GM21717 (cell line): ENCODE results near the gene MAGEB2.
"Not testable (repeated sequence)": the region's sequence is repeated elsewhere in the genome, so short reads cannot be mapped to it uniquely, and the experiment has no call there.

ENCODE experiments used
- ATAC-seq: cut with Tn5 transposase; IDR thresholded peaks from one replicate; pipeline ENCODE4 v1.9.1; 2021; ENCODE audit warnings: mild to moderate bottlenecking, moderate library complexity; ENCODE audit not compliant: unreplicated experiment

Gene MAGEB2

GRCh38 chrX:30215357-30215843 is at the start of gene MAGEB2:
Gene MAGEB2 (plus strand): TSS chrX:30215563. CDS start chrX:30218581, 3,018 bp downstream.
- ATAC-seq = no peak

DNA sequence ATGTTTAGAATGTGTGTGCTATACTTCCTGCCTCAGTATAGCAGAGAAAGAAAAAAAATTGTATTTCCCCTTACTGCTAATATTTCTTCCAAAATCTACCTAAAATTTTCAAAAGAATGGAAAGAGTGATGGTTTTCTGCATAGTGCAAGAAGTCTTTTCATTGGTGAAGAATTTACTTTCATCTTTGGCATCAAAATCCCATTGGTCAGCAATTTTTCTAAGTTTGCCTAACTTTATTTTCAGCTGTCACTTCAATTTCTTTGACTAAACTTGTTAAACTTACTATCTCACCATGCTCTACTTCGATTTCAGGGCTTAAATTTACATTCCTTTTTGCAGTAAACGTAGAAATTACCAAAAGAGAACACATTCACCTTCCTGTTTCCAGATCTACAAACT is 44.5 kb upstream of the MAGEB2 start:
- no peak for ATAC-seq

DNA sequence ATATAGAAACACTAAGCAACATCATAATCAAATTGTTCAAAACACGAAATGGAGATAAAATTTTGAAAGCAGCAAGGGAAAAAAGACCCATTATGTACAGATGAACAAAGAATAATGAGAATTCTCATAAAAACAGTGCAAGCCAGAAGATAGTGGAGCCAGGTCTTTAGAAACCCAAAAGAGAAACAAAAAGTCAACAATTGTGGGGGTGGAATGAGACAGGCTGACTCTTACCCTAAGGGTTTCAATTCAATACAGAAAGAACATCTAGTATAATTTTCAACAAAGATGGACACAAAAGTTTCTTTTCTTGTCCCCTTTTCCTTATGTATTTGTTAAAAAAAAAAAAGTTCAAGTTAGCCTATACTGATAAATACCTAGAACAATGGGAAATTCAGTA is 34.0 kb upstream of the MAGEB2 start:
- peak; percentile 76 for ATAC-seq

- ATAC-seq = no peak
These were observed 31.8 kb upstream of the MAGEB2 start for GRCh38 chrX:30183554-30183953.

DNA sequence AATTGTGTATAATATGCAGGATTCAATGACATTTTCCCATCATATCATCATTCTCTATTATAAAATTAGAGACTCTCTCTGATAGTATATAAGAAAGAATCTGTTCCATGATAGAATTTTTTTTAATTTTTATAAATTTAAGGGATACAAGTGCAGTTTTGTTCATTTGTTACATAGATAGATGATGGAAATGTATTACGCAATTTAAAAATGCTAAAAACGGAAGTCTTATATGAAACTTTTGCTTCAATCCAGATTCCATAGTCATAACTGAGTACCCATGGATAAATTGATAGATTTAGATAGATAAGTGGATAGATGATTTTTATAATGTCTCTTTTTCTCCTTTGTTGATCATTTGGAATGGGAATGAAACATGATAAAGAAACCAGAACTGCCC is 24.9 kb upstream of the MAGEB2 start:
- ATAC-seq = no peak

- ATAC-seq = not testable (repeated sequence)
These were observed 21.5 kb upstream of the MAGEB2 start for GRCh38 chrX:30193910-30194309.

- ATAC-seq = no peak
These were observed 19.0 kb upstream of the MAGEB2 start for GRCh38 chrX:30196322-30196721.

- ATAC-seq = no peak
These were observed 3.2 kb upstream of the MAGEB2 start for GRCh38 chrX:30212172-30212571.

- ATAC-seq = no peak
These were observed 2.1 kb downstream of the MAGEB2 start for GRCh38 chrX:30217465-30217864.

DNA sequence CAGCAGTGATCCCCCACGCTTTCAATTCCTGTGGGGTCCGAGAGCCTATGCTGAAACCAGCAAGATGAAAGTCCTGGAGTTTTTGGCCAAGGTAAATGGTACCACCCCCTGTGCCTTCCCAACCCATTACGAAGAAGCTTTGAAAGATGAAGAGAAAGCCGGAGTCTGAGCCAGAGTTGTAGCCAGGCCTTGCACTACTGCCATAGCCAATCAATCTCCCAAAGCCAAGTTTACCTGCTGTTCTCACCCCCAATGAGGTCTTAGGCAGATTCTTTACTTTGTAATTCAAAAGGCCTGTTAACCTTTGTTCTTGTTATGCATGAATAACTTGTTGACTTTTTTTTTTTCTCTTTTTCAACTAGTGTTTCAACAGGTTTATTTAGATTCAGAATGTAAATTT is 4.0 kb downstream of the MAGEB2 start:
- ATAC-seq = no peak

- ATAC-seq = no peak
These were observed 5.3 kb downstream of the MAGEB2 start for GRCh38 chrX:30220661-30221060.

- no peak for ATAC-seq
These were observed 9.2 kb downstream of the MAGEB2 start for GRCh38 chrX:30224536-30224935.

GRCh38 chrX:30228526-30228925 is 13.2 kb downstream of the MAGEB2 start:
- ATAC-seq = no peak

DNA sequence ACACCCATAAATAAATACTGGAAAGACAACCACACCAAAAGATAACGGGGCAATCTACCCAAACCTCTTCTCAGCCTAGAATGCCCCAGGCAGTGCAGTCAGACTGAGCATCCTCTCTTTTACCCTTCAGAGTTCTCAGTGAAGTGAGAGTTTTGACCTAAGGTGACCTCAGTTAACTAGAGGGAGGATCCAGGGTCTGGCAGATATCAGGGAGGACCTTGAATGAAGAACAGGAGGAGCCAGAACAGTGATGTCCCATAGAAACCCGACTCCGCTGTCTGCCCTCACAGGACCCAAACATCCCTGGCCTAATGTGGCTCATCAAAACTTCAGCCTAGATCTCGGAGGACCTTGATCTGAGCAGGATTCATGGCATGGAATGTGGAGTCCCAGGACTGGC is 15.0 kb downstream of the MAGEB2 start, which contains the start of gene MAGEB3:
Gene MAGEB3, plus strand, starts transcription at position 263 of the 400 bp plus-strand sequence. CDS start 5,268 bp downstream, outside the sequence.
- ATAC-seq = no peak

DNA sequence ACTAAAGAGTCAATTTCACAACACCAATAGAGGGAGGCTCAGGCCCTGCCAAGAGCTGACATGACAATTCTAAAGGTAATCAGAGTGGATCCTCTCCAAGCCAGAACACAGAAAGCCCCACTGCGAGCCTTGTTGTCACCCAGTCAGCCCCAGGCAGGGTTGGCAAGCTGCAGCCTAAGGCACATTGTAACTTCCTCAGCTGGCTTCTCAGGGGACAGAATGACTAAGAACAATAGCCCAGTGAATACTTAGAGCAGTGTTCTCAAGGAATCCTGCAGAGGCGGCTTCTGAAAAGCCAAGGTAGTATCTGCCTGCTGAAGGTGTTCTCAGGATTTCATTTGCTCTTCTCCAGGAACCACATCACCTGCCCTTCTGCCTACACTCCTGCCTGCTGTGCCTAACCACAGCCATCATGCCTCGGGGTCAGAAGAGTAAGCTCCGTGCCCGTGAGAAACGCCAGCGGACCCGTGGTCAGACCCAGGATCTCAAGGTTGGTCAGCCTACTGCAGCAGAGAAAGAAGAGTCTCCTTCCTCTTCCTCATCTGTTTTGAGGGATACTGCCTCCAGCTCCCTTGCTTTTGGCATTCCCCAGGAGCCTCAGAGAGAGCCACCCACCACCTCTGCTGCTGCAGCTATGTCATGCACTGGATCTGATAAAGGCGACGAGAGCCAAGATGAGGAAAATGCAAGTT is 26.5 kb downstream of the MAGEB2 start, which contains the start of gene MAGEB4:
Gene MAGEB4, plus strand, starts transcription at position 277 of the 692 bp plus-strand sequence. Its CDS starts 136 bp downstream, at position 413.
- no peak for ATAC-seq

DNA sequence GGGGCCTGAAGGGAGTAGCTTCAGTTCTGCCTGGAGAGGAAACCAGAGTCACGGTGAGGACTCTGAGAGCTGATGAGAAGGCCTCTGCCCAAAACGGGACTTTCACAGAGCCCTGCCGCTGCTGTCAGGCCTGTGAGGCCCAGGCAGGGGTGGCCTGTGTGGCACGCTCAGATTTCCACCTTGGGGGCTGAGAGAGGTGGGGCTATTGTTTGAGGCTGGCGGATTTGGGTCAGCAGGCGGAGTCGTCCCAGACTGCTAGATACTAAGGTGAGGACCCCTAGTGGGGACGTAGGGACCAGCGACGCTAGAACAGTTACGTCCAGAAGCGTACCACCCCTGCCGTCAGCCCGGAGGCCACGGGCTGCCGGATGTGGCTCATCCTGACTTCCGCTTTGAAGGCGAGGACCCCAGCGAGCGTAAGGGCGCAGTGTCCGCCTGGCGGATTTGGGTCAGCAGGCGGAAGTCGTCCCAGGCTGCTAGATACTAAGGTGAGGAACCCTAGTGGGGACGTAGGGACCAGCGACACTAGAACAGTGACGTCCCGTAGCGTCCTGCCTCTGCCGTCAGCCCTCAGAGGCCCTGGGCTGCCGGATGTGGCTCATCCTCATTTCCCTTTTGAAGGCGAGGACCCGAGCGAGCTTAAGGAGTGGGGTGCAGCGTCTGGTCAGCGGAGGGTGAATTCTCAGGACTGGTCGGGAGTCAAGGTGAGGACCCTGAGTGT is 31.6 kb downstream of the MAGEB2 start, which contains the start of gene MAGEB1:
Gene MAGEB1, plus strand, starts transcription at position 378 of the 721 bp plus-strand sequence. CDS start 3,348 bp downstream, outside the sequence.
- no peak for ATAC-seq

GRCh38 chrX:30248854-30249253 is 33.5 kb downstream of the MAGEB2 start:
- peak; percentile 74 for ATAC-seq

GRCh38 chrX:30253257-30253656 is 37.9 kb downstream of the MAGEB2 start:
- ATAC-seq = peak; percentile 51

DNA sequence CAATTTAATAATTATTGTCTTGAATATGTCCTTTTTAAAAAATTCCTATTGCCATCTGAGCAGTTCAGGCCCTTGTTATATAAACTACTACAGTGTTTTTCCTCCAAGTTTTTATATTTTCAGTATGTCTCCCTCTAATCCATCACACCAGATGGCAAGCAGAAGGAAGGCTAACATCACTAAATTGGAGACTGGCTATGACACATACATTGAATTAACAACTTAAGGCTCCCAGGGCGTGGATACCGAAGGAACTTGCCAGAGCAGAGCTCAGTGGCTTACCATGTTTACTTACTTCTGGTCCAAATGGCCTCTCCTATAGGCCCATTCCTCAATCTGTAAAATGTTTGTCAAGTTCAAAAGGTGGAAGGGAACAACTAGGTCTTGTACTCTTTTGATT is 44.6 kb downstream of the MAGEB2 start:
- no peak for ATAC-seq

- ATAC-seq = no peak
These were observed 45.6 kb downstream of the MAGEB2 start for GRCh38 chrX:30261012-30261411.

DNA sequence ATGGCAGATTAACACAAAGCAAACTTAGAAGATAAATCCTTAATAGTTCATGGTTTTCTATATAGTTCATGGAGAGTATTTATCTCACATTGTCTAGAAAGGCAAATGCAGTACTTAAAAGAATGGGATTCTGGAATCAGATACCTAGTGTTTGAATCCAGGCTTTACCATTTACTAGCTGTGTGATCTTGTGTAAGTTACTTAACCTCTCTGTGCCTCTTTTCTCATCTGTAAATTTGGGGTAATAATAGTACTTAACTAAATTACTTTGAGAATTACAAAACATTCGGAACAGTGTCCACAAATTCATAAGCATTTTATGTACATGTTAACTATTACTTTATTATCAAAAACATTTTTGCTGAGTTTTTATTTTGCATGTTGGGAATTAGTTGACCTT is 47.4 kb downstream of the MAGEB2 start:
- ATAC-seq = no peak
